Fibroblast of lung (primary cell): Measurements from ENCODE around the gene ZBTB7B. TPM values are rescaled to one million over a fixed set of nuclear protein-coding genes. Genes with fewer than 3 reads are reported as not detected.

Source experiments
- DNase-seq, 2 donors: peaks; one replicate each; pipeline versions ENCODE4 v3.0.0 to v3.0.0-alpha.2; 2010; ENCODE audit warnings: low read depth in 2 of 2
- H2AFZ ChIP-seq: 2 replicates; pipeline ENCODE4 v1.5.1; 2012; ENCODE audit warnings: low read length, control low read depth, inconsistent platforms
- H3K27ac ChIP-seq: 2 replicates; pipeline ENCODE4 v1.5.1; 2011; ENCODE audit warnings: low read length, control low read depth; ENCODE audit not compliant: insufficient read depth
- H3K27me3 ChIP-seq: 2 replicates; pipeline ENCODE4 v1.5.1; 2011; ENCODE audit warnings: mild to moderate bottlenecking, low read length; ENCODE audit not compliant: control insufficient read depth, insufficient read depth
- H3K36me3 ChIP-seq: 2 replicates; pipeline ENCODE4 v1.5.1; 2011; ENCODE audit warnings: low read length; ENCODE audit not compliant: control insufficient read depth, insufficient read depth
- H3K4me1 ChIP-seq: 2 replicates; pipeline ENCODE4 v1.5.1; 2011; ENCODE audit warnings: low read length; ENCODE audit not compliant: control insufficient read depth, insufficient read depth; ENCODE audit errors: extremely low read depth
- H3K4me2 ChIP-seq: 2 replicates; pipeline ENCODE4 v1.5.1; 2011; ENCODE audit warnings: low read length, control low read depth; ENCODE audit not compliant: insufficient read depth; ENCODE audit errors: extremely low read depth
- H3K4me3 ChIP-seq, 4 experiments: fragments of 200-600 bp in 1 of 4; sonication (generic) in 1 of 4; replicated peaks in 1 of 4; 2 replicates each; pipeline ENCODE4 v1.5.1; 2011 to 2016; ENCODE audit warnings: low read length in 4 of 4, low read depth in 3 of 4, mild to moderate bottlenecking in 3 of 4, control low read depth in 2 of 4, inconsistent platforms in 1 of 4, mixed read lengths in 1 of 4; ENCODE audit not compliant: insufficient read depth in 1 of 4; ENCODE audit errors: control extremely low read depth in 1 of 4
- H3K79me2 ChIP-seq: 2 replicates; pipeline ENCODE4 v1.5.1; 2012; ENCODE audit warnings: mild to moderate bottlenecking, low read length, inconsistent platforms; ENCODE audit not compliant: control insufficient read depth, insufficient read depth
- H3K9ac ChIP-seq: 2 replicates; pipeline ENCODE4 v1.5.1; 2011; ENCODE audit warnings: mild to moderate bottlenecking, low read length, control low read depth; ENCODE audit not compliant: insufficient read depth
- H3K9me3 ChIP-seq: 2 replicates; pipeline ENCODE4 v1.5.1; 2012; ENCODE audit warnings: low read depth, low read length; ENCODE audit not compliant: control insufficient read depth, insufficient read depth
- H4K20me1 ChIP-seq: 2 replicates; pipeline ENCODE4 v1.5.1; 2011; ENCODE audit warnings: low read length; ENCODE audit not compliant: control insufficient read depth, insufficient read depth; ENCODE audit errors: extremely low read depth
- CTCF ChIP-seq, 2 donors: IDR thresholded peaks in 1 of 2; conservative IDR thresholded peaks in 1 of 2; 1 replicate in 1 of 2; 2 replicates in 1 of 2; pipeline ENCODE4 v1.5.1; 2011 to 2012; ENCODE audit warnings: low read length in 2 of 2, control low read depth in 1 of 2, inconsistent platforms in 1 of 2, low read depth in 1 of 2, mild to moderate bottlenecking in 1 of 2
- EZH2 ChIP-seq: IDR thresholded peaks from 2 replicates; pipeline ENCODE4 v1.5.1; 2012; ENCODE audit warnings: low read length, control low read depth, mild to moderate bottlenecking; ENCODE audit errors: missing control alignments
- polyA plus RNA-seq, 2 donors: library from polyadenylated mRNA; depleted of rRNA in 1 of 2; stranded (reverse) in 1 of 2; unstranded in 1 of 2; fragments of >200 nt; gene quantifications; 2 replicates each; pipeline ENCODE4 v1.2.1, GENCODE V29; 2011 to 2012; ENCODE audit warnings: missing spikeins in 1 of 2
- total RNA-seq: library from RNA; depleted of rRNA; stranded (reverse); fragments of >200 nt; gene quantifications from 2 replicates; pipeline ENCODE4 v1.2.1, GENCODE V29; 2014

The ZBTB7B gene
- total and polyA plus RNA-seq, 2 donors (not counting 1 experiment from before 2014, with no cell fraction given), result 7.0 to 19.3 TPM

DNA sequence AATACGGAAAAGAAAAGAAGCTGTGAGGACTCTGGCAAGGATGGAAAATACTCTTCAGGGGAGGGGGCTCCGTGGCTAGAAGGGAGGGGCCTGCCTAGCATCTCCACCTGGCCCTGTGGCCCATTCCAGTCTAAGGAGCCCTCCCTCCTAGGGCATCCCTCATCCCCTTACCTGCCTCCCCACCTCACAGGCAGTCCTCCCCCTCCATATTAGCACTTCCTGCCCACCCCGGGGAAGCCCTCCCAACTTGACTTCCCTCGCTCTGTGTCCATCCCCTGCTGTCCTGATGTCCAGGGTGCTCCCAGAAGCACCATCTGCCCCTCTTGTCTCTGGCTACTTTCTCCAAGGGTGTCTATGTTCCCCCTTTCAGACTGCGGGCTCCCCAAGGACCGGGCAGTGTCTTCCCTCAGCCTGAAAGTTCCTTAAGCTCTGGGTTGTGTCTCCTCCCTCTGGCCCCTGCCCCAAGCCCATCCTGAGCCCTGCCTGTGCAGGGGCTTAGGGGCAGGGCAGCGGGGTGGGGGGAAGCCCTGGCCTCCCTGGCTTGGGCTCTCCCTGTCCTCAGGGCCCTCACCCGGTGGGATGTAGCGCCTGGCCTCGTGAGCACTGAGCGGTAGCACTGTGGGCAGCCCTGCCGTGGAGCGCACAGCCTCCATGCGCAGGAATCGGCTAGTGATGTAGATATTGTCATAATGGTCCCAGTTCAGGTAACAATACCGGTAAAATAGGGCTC, 27.1 kb downstream of the ZBTB7B start:
- Histone ChIP-seq H3K79me2 (no peaks in the 10 kb centered on the region), H3K27ac (no peak overlapping the region), H3K27me3 (peaks cover 2% of the 10 kb centered on the region), H3K4me2 (no peak overlapping the region), H3K9ac (no peak overlapping the region), H4K20me1 (no peaks in the 10 kb centered on the region), H3K36me3 (no peaks in the 10 kb centered on the region), H3K4me3 (no peak overlapping the region), H3K4me1 (no peaks in the 10 kb centered on the region), H2AFZ (no peak overlapping the region), H3K9me3 (no peaks in the 10 kb centered on the region)
- no peak for TF ChIP-seq EZH2
- DNase-seq, result no peak

GRCh38 chr1:155030243-155030795, 27.7 kb downstream of the ZBTB7B start:
- TF ChIP-seq EZH2 (no peak), CTCF (conservative IDR thresholded peaks at IDR 0.05 in 1 of 2, IDR thresholded peaks at IDR 0.05 in 1 of 2; ENCODE audit: low read depth in 1 of 2, low read length in 2 of 2) (no peak)
- H2AFZ ChIP-seq, result no peak overlapping the region

GRCh38 chr1:155030899-155031298, 28.3 kb downstream of the ZBTB7B start:
- no peak overlapping the region for H3K4me2 ChIP-seq
- no peaks in the 10 kb centered on the region for H3K36me3 ChIP-seq
- TF ChIP-seq CTCF (conservative IDR thresholded peaks at IDR 0.05 in 1 of 2, IDR thresholded peaks at IDR 0.05 in 1 of 2; ENCODE audit: low read depth in 1 of 2, low read length in 2 of 2) (no peak), EZH2 (no peak)
- H3K9me3 ChIP-seq, result no peaks in the 10 kb centered on the region
- DNase-seq, result no peak
- no peaks in the 10 kb centered on the region for H4K20me1 ChIP-seq
- no peaks in the 10 kb centered on the region for H3K79me2 ChIP-seq
- no peak overlapping the region for H3K9ac ChIP-seq
- no peaks in the 10 kb centered on the region for H3K4me1 ChIP-seq
- peaks cover 3% of the 10 kb centered on the region for H3K27me3 ChIP-seq
- H3K27ac ChIP-seq, result no peak overlapping the region
- H2AFZ ChIP-seq, result no peak overlapping the region
- H3K4me3 ChIP-seq, result no peak overlapping the region

More at GRCh38 chr1:155030243-155030795, 27.7 kb downstream of the ZBTB7B start:
- no peaks in the 10 kb centered on the region for H4K20me1 ChIP-seq
- H3K4me3 ChIP-seq, result no peak overlapping the region
- no peaks in the 10 kb centered on the region for H3K9me3 ChIP-seq
- no peak overlapping the region for H3K9ac ChIP-seq
- H3K27ac ChIP-seq, result no peak overlapping the region
- H3K4me1 ChIP-seq, result no peaks in the 10 kb centered on the region
- H3K36me3 ChIP-seq, result no peaks in the 10 kb centered on the region
- DNase-seq, result no peak
- H3K27me3 ChIP-seq, result peaks cover 3% of the 10 kb centered on the region
- H3K79me2 ChIP-seq, result no peaks in the 10 kb centered on the region
- no peak overlapping the region for H3K4me2 ChIP-seq
